PC-9 (cell line): ENCODE results near the gene KCNH2. TPM values are rescaled to one million over a fixed set of nuclear protein-coding genes. Genes with fewer than 3 reads are reported as not detected.

ENCODE experiments used
- BruUV-seq: library from RNA; stranded (reverse); fragments of 400-500 nt; replicated peaks from 2 replicates; lab custom pipeline; 2021; lab: Mats Ljungman, UMichigan
- CTCF ChIA-PET: fragments of 300-600 bp; sonication (Branson Sonifier 250); formaldehyde crosslinking; loops from one replicate; lab custom pipeline; 2022; ENCODE audit warnings: antibody characterized with exemption; lab: Charles Lee
- POLR2A ChIA-PET: fragments of 300-600 bp; sonication (Branson Sonifier 250); formaldehyde crosslinking; loops from one replicate; lab custom pipeline; 2022; ENCODE audit warnings: antibody characterized with exemption; ENCODE audit not compliant: unreplicated experiment; lab: Charles Lee
- DNase-seq, 2 experiments: peaks; one replicate each; pipeline versions ENCODE4 v3.0.0 to v3.0.0-alpha.2; 2015 to 2022; ENCODE audit warnings: mixed read lengths in 1 of 2
- H2AFZ ChIP-seq: fragments of 200-600 bp; sonication (generic); 2 replicates; pipeline ENCODE4 v1.8.1; 2017; ENCODE audit warnings: antibody characterized with exemption
- H3F3A ChIP-seq: fragments of 200-600 bp; sonication (generic); 2 replicates; pipeline ENCODE4 v1.8.1; 2017; ENCODE audit warnings: antibody characterized with exemption, mild to moderate bottlenecking, low read depth; ENCODE audit not compliant: insufficient read depth
- H3K27ac ChIP-seq: fragments of 200-600 bp; sonication (generic); 2 replicates; pipeline ENCODE4 v1.6.1; 2016; ENCODE audit warnings: mixed run types
- H3K27me3 ChIP-seq: fragments of 200-600 bp; sonication (generic); 2 replicates; pipeline ENCODE4 v1.6.1; 2016; ENCODE audit warnings: low read depth, mixed run types; ENCODE audit not compliant: insufficient read depth
- H3K36me3 ChIP-seq: fragments of 200-600 bp; sonication (generic); 2 replicates; pipeline ENCODE4 v1.6.1; 2016; ENCODE audit warnings: low read depth, mixed run types
- H3K4me1 ChIP-seq: fragments of 200-600 bp; sonication (generic); replicated peaks from 2 replicates; pipeline ENCODE4 v1.6.1; 2016; ENCODE audit warnings: mixed run types; ENCODE audit not compliant: insufficient read depth
- H3K4me2 ChIP-seq: fragments of 200-600 bp; sonication (generic); 2 replicates; pipeline ENCODE4 v1.6.1; 2017; ENCODE audit warnings: mixed run types
- H3K4me3 ChIP-seq: fragments of 200-600 bp; sonication (generic); 2 replicates; pipeline ENCODE4 v1.6.1; 2016; ENCODE audit warnings: mixed run types
- H3K79me2 ChIP-seq: fragments of 200-600 bp; sonication (generic); 2 replicates; pipeline ENCODE4 v1.6.1; 2017; ENCODE audit warnings: low read depth, mixed run types
- H3K9me2 ChIP-seq: fragments of 200-600 bp; sonication (generic); 2 replicates; pipeline ENCODE4 v1.8.1; 2017; ENCODE audit warnings: mild to moderate bottlenecking; ENCODE audit not compliant: insufficient read depth
- H3K9me3 ChIP-seq: fragments of 200-600 bp; sonication (generic); 2 replicates; pipeline ENCODE4 v1.8.1; 2016; ENCODE audit warnings: low read depth; ENCODE audit not compliant: insufficient read depth
- H4K20me1 ChIP-seq: fragments of 200-600 bp; sonication (generic); 2 replicates; pipeline ENCODE4 v1.8.1; 2017; ENCODE audit not compliant: insufficient read depth
- CTCF ChIP-seq: fragments of 200-600 bp; sonication (generic); conservative IDR thresholded peaks from 2 replicates; pipeline ENCODE4 v1.6.1; 2017; ENCODE audit warnings: mixed run types, antibody characterized with exemption, mild to moderate bottlenecking, moderate library complexity
- EZH2 ChIP-seq: fragments of 200-600 bp; sonication (generic); IDR thresholded peaks from 2 replicates; pipeline ENCODE4 v1.8.0; 2017; ENCODE audit warnings: antibody characterized with exemption, low read depth
- intact Hi-C: fragments of 100-400 bp; cut with micrococcal nuclease; formaldehyde crosslinking; loops from one replicate; pipeline ENCODE4 v1.10.0; 2022; ENCODE audit not compliant: unreplicated experiment
- total RNA-seq: library from RNA; stranded (reverse); gene quantifications from 2 replicates; pipeline ENCODE4 v1.2.3, GENCODE V29; 2021

Gene KCNH2
- total RNA-seq, 1 experiment from 2014 or later = 1.5 TPM

GRCh38 chr7:150954201-150954985, 23.7 kb downstream of the KCNH2 start:
- intact Hi-C loops = no loop called here
- H3K9me2 ChIP-seq = no peaks in the 10 kb centered on the region
- ChIA-PET POLR2A (no interaction called here), CTCF (no interaction called here)
- DNase-seq = no peak
- BruUV-seq = no TSS peak
- no peaks in the 10 kb centered on the region for H3K79me2 ChIP-seq
- H3K27ac ChIP-seq = no peak overlapping the region
- no peaks in the 10 kb centered on the region for H4K20me1 ChIP-seq
- H3K4me3 ChIP-seq = no peak overlapping the region
- H3F3A ChIP-seq = no peaks in the 10 kb centered on the region
- H3K27me3 ChIP-seq = peaks cover 62% of the 10 kb centered on the region
- H3K36me3 ChIP-seq = no peaks in the 10 kb centered on the region
- TF ChIP-seq EZH2 (no peak), CTCF (no peak)
- H3K9me3 ChIP-seq = no peaks in the 10 kb centered on the region
- no peak overlapping the region for H3K4me2 ChIP-seq
- no peaks in the 10 kb centered on the region for H3K4me1 ChIP-seq
- H2AFZ ChIP-seq = no peak overlapping the region

GRCh38 chr7:150953061-150953997, 24.8 kb downstream of the KCNH2 start:
- H3K9me3 ChIP-seq = no peaks in the 10 kb centered on the region
- H4K20me1 ChIP-seq = no peaks in the 10 kb centered on the region
- ChIA-PET POLR2A (no interaction called here), CTCF (no interaction called here)
- H3K9me2 ChIP-seq = no peaks in the 10 kb centered on the region
- no peak overlapping the region for H3K4me3 ChIP-seq
- H3K4me2 ChIP-seq = no peak overlapping the region
- BruUV-seq = no TSS peak
- no peaks in the 10 kb centered on the region for H3F3A ChIP-seq
- H2AFZ ChIP-seq = no peak overlapping the region
- no peaks in the 10 kb centered on the region for H3K79me2 ChIP-seq
- no peak for DNase-seq
- TF ChIP-seq EZH2 (no peak), CTCF (no peak)
- intact Hi-C loops = no loop called here
- no peaks in the 10 kb centered on the region for H3K4me1 ChIP-seq
- no peak overlapping the region for H3K27ac ChIP-seq
- no peaks in the 10 kb centered on the region for H3K36me3 ChIP-seq
- peaks cover 67% of the 10 kb centered on the region for H3K27me3 ChIP-seq

- H3K79me2 ChIP-seq = no peaks in the 10 kb centered on the region
- no peak overlapping the region for H3K4me3 ChIP-seq
- no peaks in the 10 kb centered on the region for H3F3A ChIP-seq
- no peak for DNase-seq
- no peaks in the 10 kb centered on the region for H3K9me3 ChIP-seq
- no peak for TF ChIP-seq EZH2
- TF ChIP-seq CTCF = no peak
- peaks cover 75% of the 10 kb centered on the region for H3K27me3 ChIP-seq
- H3K9me2 ChIP-seq = no peaks in the 10 kb centered on the region
- intact Hi-C loops = no loop called here
- ChIA-PET POLR2A (no interaction called here), CTCF (interaction anchor here (0.5 kb wide), 1 partner anchor 166 kb away, joined by 5 read pairs; no protein-coding TSS in a partner anchor)
- H3K27ac ChIP-seq = no peak overlapping the region
- no TSS peak for BruUV-seq
- H3K4me2 ChIP-seq = no peak overlapping the region
- H3K36me3 ChIP-seq = no peaks in the 10 kb centered on the region
- no peak overlapping the region for H2AFZ ChIP-seq
- H4K20me1 ChIP-seq = no peaks in the 10 kb centered on the region
- H3K4me1 ChIP-seq = no peaks in the 10 kb centered on the region
Observed at GRCh38 chr7:150952331-150953050, 25.6 kb downstream of the KCNH2 start.
